ENCODE results near the gene STIL.
"Not testable (repeated sequence)": the region's sequence is repeated elsewhere in the genome, so short reads cannot be mapped to it uniquely, and the experiment has no call there.

Gene STIL

DNA sequence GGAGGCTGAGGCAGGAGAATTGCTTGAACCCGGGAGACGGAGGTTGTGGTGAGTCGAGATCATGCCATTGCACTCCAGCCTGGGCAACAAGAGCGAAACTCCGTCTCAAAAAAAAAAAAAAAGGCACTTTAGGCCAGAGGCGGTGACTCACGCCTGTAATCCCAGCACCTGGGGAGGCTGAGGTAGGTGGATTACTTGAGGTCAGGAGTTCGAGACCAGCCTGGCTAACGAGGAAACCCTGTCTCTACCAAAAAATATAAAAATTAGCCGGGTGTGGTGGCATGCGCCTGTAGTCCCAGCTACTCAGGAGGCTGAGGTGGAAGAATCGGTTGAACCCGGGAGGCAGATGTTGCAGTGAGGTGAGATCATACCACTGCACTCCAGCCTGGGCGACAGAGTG is 6.0 kb upstream of the STIL start:
- DNase-seq (ENCODE audit: low spot score), result not testable (repeated sequence)

DNA sequence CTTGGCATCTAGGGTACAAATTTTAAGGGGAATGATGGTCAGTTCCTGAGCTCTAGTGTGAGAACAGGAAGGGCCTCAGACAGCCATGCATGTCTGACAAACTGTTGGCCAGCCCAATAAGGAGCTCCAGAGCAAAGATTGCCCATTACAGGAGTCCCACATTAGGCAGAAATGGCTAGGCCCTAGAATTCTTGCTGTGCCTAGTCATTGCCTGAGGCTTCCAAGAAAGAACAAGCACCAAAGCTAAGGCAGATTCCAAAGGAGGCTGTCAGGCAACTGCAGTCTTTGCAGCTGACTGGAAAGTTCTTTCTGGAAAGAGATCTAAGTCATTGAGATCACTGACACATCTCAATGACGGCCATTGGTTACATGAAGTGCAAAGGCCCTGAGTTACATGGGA is 3.9 kb upstream of the STIL start:
- no peak for DNase-seq (ENCODE audit: low spot score)

DNA sequence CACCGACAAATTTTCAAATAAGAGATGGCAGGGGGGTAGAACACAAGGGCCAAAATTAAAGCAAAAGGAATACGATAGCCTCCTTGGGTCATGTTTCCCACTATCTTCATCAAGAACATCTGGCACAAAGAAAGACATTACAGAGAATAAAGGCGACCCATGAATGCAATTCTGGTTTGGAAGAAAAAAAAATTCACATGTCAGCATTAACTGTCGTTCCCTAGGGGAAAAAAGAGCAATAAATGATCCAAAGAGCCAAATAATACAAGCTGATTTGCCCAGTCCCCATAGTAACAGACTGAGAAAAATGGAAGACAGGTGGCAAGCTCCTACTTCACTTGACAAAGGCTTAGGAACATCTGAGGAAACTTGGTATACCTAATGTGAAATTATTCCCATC is 4.5 kb downstream of the STIL start:
- DNase-seq (ENCODE audit: low spot score), result no peak

DNA sequence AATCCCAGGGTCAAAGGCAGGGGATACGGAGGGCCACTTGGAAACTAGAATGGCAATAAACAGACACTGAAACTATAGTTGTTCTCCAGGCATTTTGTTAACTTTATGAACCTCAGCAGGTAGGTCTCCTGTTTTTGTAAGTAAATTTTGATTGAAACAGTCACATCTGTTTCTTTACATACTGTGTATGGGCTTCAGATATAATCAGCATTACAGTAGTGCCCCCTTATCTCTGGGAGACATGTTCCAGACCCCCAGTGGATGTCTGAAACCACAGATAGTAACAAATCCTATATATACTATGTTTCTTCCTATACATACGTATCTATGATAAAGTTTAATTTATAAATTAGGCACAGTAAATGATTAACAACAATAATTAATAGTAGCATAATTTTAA is 11.5 kb downstream of the STIL start:
- no peak for DNase-seq (ENCODE audit: low spot score)

DNA sequence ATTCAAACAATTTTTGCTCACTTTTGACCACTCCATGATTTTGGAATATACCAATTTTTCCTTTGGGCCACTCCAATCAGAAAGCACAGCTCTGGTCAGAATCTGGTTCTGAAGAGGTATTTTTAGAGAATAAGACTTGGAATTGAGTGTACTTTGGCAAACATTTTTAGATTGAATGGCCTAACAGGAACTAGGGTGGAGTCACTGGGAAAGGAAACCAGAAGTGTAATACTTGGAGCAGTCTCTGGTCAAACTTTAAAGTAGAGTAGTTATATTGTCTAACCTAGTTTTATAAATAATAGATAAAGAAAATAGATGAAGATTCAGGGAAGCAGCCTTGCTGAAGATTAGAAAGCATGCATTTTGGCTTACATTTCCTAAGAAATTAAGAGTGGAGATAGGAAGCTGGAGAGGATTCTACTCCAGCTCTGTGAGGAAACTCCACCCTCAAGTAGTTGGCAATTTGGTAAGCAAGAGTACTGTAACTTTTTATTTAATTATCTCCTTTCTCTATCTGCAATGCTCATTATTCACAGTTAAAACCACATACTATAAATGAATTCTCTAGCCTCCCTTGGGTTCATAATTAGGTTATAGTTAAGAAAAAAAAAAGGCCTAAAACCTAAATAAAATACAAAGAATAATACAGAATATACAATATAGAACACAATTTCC is 15.8 kb downstream of the STIL start:
- no peak for DNase-seq (ENCODE audit: low spot score)

DNA sequence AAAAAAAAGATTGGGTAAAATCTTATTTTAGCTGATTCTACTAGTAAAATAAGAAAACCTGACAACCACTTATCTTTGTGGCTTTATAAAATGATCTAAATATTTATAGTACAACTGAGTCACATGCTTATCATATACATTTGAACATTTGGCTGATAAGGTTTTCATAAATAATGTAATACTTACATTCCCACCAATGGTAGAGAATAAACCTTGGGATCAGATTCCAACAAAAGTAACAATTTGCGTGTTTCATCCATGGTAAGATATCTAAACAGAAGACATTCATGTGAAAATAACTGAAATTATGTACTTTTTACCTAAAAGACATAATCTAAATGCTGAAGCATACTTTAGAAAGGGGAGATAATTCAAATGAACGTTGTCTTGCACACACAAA is 18.4 kb downstream of the STIL start:
- DNase-seq (ENCODE audit: low spot score), result no peak

DNA sequence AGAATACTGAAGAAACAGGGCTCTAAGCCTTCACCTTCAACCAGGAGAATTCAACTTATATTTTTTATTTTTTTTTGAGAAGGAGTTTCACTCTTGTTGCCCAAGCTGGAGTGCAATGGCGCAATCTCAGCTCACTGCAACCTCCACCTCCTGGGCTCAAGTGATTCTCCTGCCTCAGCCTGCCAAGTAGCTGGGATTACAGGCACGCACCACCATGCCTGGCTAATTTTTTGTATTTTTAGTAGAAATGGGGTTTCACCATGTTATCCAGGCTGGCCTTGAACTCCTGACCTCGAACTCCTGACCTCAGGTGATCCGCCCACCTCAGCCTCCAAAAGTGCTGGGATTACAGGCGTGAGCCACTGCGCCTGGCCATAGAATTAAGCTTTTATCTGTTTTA is 19.1 kb downstream of the STIL start:
- not testable (repeated sequence) for DNase-seq (ENCODE audit: low spot score)

DNA sequence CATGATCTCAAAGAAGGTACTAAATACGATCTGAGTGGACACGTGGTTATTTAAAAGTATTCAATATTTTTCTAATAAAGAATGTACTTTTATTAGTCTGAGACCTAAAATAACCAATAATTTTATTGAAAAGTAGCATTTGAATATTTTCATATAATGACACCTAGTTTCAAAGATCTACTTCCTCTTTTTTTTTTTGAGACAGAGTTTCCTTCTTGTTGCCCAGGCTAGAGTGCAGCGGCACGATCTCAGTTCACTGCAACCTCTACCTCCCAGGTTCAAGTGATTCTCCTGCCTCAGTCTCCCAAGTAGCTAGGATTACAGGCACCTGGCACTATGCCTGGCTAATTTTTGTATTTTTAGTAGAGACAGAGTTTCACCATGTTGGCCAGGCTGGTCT is 25.8 kb downstream of the STIL start:
- DNase-seq (ENCODE audit: low spot score), result not testable (repeated sequence)

DNA sequence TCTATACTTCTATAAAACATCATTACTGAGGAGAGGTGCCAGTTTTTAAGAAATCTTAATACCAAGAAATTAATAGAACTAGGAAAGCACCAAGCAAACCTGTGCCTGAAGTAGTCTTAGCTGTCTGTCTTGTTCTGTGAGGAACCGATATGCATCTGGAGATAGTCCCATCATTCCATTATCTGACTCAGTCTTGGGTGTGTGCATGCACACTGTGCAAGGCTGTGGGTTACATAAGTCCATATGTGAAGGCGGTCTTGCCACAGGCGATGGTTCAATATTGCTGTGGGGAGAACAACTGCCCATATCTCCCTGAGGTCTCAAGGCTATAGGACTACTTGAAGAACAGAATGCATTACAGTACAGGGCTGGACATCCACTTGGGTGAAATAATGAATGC is 33.8 kb downstream of the STIL start:
- no peak for DNase-seq (ENCODE audit: low spot score)

DNA sequence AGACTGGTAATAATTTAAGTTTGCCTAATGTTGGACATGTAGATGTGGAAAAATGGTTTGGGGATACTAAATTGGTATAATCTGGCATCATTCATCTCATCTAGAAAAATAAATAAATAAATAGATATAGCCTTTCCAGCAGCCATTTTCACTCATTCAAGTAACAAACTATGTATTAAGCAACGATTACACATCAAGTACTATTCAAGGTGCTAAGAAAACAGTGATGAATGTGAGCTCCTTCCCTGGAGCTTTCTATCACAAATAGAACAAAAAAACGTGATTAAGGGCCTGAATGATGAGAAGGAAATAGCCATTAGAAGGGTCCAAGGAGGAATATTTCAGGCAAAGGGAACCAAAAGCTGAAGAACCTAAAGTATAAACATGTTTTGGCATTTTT is 37.1 kb downstream of the STIL start:
- DNase-seq (ENCODE audit: low spot score), result no peak

DNA sequence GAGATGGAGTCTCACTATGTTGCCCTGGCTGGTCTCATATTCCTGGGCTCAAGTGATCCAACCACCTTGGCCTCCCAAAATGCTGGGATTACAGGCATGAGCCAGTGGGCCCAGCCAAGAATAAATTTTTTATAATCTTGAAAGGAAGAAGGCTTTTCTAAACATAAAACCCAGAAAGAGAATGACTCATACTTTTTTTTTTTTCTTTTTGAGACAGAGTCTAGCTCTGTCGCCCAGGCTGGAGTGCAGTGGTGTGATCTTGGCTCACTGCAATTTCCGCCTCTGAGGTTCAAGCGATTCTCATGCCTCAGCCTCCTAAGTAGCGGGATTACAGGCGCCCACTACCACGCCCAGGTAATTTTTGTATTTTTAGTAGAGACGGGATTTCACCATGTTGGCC is 38.1 kb downstream of the STIL start:
- not testable (repeated sequence) for DNase-seq (ENCODE audit: low spot score)

DNA sequence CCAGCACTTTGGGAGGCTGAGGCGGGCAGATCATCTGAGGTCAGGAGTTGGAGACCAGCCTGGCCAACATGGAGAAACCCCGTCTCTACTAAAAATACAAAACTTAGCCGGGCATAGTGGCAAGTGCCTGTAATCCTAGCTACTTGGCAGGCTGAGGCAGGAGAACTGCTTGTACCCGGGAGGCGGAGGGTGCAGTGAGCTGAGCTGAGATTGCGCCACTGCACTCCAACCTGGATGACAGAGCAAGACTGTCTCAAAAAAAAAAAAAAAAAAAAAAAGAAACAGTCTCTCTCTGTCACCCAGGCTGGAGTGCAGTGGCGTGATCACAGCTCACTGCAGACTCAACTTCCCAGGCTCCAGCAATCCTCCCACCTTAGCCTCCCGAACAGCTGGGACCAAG is 48.4 kb downstream of the STIL start:
- DNase-seq (ENCODE audit: low spot score), result not testable (repeated sequence)

DNA sequence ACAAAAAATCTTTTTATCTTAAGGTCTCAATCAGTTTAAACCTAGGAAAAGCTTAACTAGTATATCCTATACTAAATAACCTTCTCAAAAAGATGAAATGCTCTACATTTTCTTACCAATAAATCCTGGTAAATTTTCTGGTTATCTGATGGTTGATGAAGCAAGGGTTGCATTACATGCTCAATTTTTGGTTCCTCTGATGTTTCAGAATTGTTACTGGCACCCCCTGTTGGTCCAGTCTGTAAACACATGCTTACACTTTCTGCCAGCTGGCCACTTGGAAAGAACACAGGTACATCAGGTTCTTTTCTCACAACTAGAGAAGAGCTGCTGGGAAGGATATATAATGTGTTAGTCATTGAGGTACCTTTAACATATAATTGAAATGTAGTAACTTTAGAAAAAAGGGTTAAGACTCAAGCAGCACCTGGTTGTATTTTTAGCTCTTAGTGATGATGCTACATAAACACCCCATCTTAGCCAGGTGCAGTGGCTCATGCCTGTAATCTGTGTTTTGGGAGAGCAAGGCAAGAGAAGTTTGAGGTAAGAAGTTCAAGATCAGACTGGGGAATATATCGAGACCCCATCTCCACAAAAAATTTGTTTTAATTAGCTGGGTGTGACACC is 51.0 kb downstream of the STIL start:
- peak; percentile 18 for DNase-seq (ENCODE audit: low spot score)

DNA sequence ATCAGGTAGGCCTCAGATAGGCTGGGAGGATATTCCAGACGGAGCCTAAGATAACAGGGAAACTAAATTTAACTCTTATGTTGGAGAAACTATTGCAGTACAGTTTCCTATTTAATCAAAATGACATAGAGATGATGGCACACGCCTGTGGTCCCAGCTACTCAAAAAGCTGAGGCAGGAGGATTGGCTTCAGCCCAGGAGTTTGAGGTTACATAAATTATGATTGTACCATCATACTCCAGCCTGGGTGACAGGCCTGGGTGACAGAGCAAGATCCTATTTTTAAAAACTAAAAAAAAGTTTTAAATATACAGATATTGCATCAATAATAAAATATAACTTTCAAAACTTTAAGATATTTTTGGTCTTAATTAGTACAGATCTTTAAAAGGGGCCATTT is 56.7 kb downstream of the STIL start:
- DNase-seq (ENCODE audit: low spot score), result no peak

DNA sequence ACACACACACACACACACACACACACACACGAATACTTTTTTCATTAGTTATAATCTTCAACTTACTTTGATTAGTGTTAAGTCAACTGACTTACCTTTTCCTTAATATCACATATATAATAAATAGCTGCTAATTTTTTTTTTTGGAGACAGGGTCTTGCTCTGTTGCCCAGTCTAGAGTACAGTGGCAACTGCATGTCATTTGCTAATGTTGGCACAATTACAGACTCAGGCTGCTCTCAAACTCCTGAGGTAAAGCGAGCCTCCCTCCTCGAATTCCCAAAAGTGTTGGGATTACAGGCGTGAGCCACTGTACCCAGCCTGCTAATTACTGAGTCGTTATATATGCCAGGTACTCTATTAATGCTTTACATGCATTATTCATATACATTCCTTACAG is 61.2 kb downstream of the STIL start:
- no peak for DNase-seq (ENCODE audit: low spot score)

DNA sequence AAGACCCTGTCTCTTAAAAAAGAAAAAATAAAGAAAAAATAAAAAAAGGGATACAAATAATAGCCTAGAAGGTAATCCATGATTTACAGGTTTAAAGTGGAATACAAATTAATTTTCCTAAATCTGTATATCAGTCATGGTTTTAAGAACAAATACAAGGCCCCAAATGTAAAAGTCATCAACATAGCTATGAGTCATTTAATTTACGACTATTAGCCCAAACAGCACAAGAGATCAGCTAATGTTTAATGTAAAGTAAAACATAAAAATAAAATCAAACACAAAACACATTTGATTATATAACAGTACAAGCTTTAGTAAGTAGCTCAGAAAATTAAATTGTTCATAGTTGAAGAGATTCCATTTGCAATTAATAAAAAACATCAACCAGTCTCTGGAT is 61.6 kb downstream of the STIL start:
- no peak for DNase-seq (ENCODE audit: low spot score)

DNA sequence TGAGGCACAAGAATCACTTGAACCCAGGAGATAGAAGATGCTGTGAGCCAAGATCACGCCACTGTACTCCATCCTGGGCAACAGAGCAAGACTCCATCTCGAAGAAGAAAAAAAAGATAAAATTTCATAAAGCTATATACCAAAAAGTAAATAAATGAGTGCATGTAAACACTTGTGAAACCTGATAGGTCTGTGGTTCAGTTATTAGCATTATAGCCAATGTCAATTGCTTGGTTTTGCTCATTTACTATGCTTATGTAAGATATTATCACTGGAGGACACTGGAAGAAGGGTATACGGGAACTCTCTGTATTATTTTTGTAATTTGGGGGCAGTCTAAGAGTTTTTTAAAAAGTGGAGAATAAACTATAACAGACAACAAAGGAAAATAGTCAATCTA is 64.2 kb downstream of the STIL start:
- no peak for DNase-seq (ENCODE audit: low spot score)

DNA sequence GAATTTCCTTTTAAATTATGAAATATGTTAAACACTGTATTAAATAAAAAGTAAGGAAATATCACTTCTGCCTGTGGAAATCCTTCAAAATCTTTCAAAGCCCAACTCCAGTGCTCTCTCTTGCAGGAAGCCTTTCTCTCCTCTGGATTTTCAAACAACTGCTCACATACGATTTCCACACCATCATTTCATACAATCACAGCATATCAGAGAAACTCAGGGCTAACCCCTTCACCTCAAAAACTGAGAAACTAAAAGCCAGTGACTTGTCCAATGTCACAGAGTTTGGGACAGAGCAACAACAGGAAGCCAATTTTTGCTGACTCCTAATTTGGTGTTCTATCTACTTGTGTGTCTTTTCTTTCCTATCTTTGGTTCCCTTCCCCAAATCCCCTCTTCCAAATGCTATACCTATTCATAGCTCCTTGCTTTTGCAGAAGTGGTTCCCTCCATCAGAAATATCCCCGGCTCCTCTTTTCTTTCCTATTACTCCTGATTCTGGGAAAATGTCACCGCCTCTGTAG is 69.5 kb downstream of the STIL start:
- no peak for DNase-seq (ENCODE audit: low spot score)

DNA sequence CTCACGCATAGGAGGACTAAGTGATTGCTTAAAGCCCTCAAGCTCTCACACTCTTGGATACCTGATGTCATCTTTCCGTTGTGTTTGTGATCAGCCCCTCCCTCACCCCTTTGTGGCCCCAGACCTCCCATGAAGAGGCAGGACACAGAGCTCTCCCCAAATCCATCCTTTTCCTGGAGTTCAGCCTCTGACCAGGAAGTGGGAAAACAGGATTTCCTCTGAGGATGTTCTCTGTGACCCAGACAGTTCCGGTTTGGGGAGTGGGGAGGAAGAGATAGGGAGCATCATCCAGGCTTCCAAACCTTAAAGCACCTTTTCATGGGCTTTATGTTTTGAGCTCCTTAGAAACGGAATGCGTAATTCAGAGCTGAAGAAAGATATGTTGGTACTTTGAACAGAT is 70.0 kb downstream of the STIL start:
- DNase-seq (ENCODE audit: low spot score), result no peak

DNA sequence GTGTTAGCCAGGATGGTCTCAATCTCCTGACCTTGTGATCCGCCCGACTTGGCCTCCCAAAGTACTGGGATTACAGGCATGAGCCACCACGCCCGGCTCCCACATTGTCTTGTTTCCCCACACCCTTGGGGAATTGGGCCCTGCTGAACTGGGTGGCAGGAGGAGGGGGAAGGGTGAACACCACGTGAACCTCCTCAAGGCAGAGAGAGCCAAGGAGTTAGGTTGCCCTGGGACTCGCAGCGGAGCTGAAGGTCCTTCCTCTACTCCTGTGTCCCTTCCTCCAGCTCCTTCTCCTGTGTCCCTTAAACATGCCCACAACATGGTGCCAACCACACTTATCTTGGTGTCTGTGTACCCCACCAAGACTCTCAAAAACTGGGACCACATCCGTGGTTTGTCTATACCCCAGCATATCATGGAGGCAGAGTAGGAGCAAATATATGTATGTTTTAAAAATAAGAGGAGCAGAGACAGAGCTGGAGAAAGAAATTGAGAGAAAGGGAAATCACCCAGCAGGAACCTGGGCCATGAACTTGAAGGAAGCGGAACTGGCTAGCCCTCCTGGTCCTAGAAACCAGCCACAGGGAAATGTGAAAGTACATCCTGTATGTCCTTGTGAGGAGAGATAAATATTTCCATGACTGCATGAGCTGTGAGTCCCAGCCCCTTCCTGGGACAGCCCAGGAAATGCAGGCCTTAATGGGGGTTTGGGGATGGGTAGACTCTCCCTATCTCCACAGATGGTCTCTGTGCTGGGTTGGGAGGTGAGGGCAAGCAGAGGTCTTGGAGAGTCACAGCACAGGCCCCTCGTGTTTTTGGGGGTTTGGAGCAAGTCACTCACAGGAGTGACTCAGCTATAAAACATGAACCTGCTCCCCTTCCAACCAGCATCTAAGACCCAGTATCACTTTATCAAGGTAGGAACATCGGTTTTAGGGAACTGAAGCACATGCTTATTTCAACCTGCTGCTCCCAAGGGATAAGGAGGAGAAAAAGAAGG is 72.5 kb downstream of the STIL start:
- no peak for DNase-seq (ENCODE audit: low spot score)

DNA sequence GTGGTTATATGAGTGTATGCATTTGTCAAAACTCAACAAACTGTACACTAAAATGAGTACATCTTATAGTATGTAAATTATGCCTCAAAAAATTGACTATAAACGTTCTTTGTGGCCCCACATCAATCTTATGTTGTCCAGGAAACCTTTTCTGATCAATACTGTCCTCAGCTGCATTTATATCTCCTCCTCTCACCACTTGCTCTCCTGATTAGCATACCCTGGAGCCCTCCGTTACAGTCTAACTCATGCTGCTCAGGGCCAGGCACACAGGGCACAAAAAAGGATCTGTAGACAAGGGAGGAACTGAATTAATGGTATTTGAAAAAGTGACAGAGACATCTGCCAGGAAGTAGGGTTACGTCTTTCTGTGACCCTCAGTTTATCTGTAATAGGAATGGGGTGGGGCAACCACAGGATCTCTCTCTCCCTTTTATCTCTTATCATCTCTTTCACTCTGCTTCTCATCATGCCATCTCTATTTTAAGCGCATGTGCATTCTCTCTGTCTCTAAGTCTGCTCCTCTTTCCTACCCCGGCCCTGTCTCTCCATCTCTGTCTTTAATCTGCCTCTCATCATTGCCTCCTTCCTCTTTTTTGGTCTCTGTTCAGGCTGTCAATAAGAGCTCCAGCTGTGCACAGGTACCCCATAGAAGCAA is 74.9 kb downstream of the STIL start:
- no peak for DNase-seq (ENCODE audit: low spot score)

DNA sequence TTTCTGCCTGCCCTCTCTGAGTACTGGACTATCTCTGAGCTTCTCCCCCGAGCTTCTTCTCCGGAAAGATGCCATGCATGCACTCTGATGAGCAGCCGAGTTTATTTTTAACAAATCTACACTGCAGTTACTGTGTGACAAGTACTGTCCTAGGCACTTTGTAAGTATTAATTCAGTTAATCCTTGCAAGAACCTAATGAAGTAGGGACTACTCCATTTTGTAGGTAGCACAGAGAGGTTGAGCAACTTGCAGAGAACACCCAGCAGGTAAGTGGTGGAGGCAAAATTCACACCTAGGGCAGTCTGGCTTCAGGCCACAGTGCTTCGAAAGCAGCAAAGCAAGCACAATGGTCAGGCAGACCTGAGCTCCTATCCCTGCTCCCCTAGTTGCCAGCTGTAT is 78.1 kb downstream of the STIL start:
- no peak for DNase-seq (ENCODE audit: low spot score)

Measured in globus pallidus (tissue), 1 donor.